Loucy (cell line): ENCODE results near the gene ZNF148.

Source experiments
- EZH2phosphoT487 ChIP-seq: fragments of 200-600 bp; IDR thresholded peaks from 2 replicates; pipeline ENCODE4 v1.6.1; 2018; ENCODE audit warnings: antibody characterized with exemption, mild to moderate bottlenecking, moderate library complexity, borderline replicate concordance
- TF ChIP-seq, protein P1 (sequence below): fragments of 200-600 bp; sonication (generic); conservative IDR thresholded peaks from 2 replicates; pipeline ENCODE4 v1.5.1; 2014; ENCODE audit warnings: mild to moderate bottlenecking, antibody characterized with exemption, low read length

DNA sequence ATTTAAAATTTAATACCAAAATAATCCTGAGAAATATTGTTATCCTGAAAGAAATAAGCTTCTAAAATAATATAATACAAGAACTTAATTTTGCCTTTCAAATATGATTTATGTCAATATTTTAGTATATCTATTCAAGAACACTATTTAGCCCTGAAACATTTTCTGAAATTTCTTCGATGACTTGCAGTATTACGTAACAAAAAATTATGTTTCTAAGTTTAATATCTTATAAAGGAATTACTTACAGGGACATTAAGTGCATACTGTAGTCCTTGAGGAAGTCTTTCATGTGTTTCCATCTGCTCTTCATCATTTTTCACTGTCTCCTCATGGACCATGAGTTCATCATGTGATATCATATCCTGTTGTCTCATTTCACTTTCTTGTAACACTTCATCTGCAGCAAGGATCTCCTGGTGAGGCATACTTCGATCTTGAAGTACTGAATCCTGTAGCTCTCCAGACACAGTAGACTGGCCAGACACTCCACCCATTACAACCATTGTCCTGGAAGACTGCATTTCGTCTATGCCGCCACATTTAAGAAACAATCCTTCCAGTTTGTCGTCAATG lies 62.0 kb downstream of the ZNF148 start:
- TF ChIP-seq, protein P1, sequence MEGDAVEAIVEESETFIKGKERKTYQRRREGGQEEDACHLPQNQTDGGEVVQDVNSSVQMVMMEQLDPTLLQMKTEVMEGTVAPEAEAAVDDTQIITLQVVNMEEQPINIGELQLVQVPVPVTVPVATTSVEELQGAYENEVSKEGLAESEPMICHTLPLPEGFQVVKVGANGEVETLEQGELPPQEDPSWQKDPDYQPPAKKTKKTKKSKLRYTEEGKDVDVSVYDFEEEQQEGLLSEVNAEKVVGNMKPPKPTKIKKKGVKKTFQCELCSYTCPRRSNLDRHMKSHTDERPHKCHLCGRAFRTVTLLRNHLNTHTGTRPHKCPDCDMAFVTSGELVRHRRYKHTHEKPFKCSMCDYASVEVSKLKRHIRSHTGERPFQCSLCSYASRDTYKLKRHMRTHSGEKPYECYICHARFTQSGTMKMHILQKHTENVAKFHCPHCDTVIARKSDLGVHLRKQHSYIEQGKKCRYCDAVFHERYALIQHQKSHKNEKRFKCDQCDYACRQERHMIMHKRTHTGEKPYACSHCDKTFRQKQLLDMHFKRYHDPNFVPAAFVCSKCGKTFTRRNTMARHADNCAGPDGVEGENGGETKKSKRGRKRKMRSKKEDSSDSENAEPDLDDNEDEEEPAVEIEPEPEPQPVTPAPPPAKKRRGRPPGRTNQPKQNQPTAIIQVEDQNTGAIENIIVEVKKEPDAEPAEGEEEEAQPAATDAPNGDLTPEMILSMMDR: no peak
- no peak for TF ChIP-seq EZH2phosphoT487
